ENCODE measurements around the gene FLNC. TPM values are rescaled to one million over a fixed set of nuclear protein-coding genes. Genes with fewer than 3 reads are reported as not detected.

Gene FLNC
- polyA plus RNA-seq, 2 of the 4 experiments (the other 2 are of a cell fraction), result 0.43 to 3.4 TPM

- Histone ChIP-seq H3K9me3 (no peaks in the 10 kb centered on the region), H3K4me3 (no peak overlapping the region), H3K27ac (no peak overlapping the region), H3K4me1 (no peaks in the 10 kb centered on the region), H3K4me2 (no peak overlapping the region)
- DNase-seq (ENCODE audit: low read depth in 1 of 2, low spot score in 1 of 2) (no peak), FAIRE-seq (no peak), ATAC-seq (no peak)
- POLR2A ChIA-PET, result no interaction called here
- CTCF ChIA-PET, result interaction anchor here (1.6 to 4.0 kb wide), 3 partner anchors 13 to 37 kb away, joined by 5 to 11 read pairs (median 5); no protein-coding TSS in a partner anchor
- TF ChIP-seq CEBPB (IDR thresholded peaks at IDR 0.05), result no peak
- TF ChIP-seq CTCF (IDR thresholded peaks at IDR 0.05), result no peak
- TF ChIP-seq PHF8 (IDR thresholded peaks at IDR 0.05; ENCODE audit: borderline replicate concordance, low read depth), result no peak
- TF ChIP-seq RARB (CRISPR knock-in tag; IDR thresholded peaks at IDR 0.05), result no peak
- TF ChIP-seq RFX5 (IDR thresholded peaks at IDR 0.05), result no peak
- no peak for TF ChIP-seq CBX2 (IDR thresholded peaks at IDR 0.05; ENCODE audit: borderline replicate concordance, low read depth)
- TF ChIP-seq HMGXB4 (CRISPR knock-in tag; IDR thresholded peaks at IDR 0.05; ENCODE audit: borderline replicate concordance), result no peak
- TF ChIP-seq FOSB (CRISPR knock-in tag; IDR thresholded peaks at IDR 0.05), result no peak
- TF ChIP-seq CBX8 (IDR thresholded peaks at IDR 0.05), result no peak
- TF ChIP-seq FOSL2 (IDR thresholded peaks at IDR 0.05), result no peak
- no peak for TF ChIP-seq FOSL2 (CRISPR knock-in tag; IDR thresholded peaks at IDR 0.05)
- no peak for TF ChIP-seq HDAC2 (IDR thresholded peaks at IDR 0.05)
- TF ChIP-seq RNF2 (IDR thresholded peaks at IDR 0.05; ENCODE audit: borderline replicate concordance, low read depth), result no peak
- TF ChIP-seq HOXB13 (CRISPR knock-in tag; IDR thresholded peaks at IDR 0.05; ENCODE audit: low read depth), result no peak
- TF ChIP-seq FOXS1 (CRISPR knock-in tag; IDR thresholded peaks at IDR 0.05), result no peak
- TF ChIP-seq ATOH8 (CRISPR knock-in tag; IDR thresholded peaks at IDR 0.05; ENCODE audit: low read depth), result no peak
- WGBS (ENCODE audit: missing lambda C conversion rate), result 86% methylated on average over 14 of the region's 14 CpGs
These were observed 16.7 kb downstream of the FLNC start for GRCh38 chr7:128846781-128847444.

GRCh38 chr7:128847721-128848211, 17.6 kb downstream of the FLNC start:
- no peaks in the 10 kb centered on the region for H3K9me3 ChIP-seq
- DNase-seq (ENCODE audit: low read depth in 1 of 2, low spot score in 1 of 2), result no peak
- FAIRE-seq, result no peak
- 72% methylated on average over 13 of the region's 17 CpGs for WGBS (ENCODE audit: missing lambda C conversion rate)
- no peak overlapping the region for H3K4me2 ChIP-seq
- ChIA-PET CTCF (interaction anchor here (1.7 to 4.0 kb wide), 2 partner anchors 12 to 32 kb away, joined by 5 to 11 read pairs; no protein-coding TSS in a partner anchor), POLR2A (no interaction called here)
- 0 out of 6 replicates have a peak, but pooled peaks of 1 of the 2 experiments have one; percentile 7 for ATAC-seq
- H3K4me3 ChIP-seq, result no peak overlapping the region
- H3K27ac ChIP-seq, result no peak overlapping the region
- no peaks in the 10 kb centered on the region for H3K4me1 ChIP-seq
- TF ChIP-seq CTCF (IDR thresholded peaks at IDR 0.05), result no peak
- no peak for TF ChIP-seq FOXS1 (CRISPR knock-in tag; IDR thresholded peaks at IDR 0.05)
- no peak for TF ChIP-seq CBX8 (IDR thresholded peaks at IDR 0.05)
